Osteoblast (primary cell): ENCODE results near the gene MKLN1. TPM values are rescaled to one million over a fixed set of nuclear protein-coding genes. Genes with fewer than 3 reads are reported as not detected.
"Not testable (repeated sequence)": the region's sequence is repeated elsewhere in the genome, so short reads cannot be mapped to it uniquely, and the experiment has no call there.

Source experiments
- DNase-seq: peaks from one replicate; pipeline ENCODE4 v3.0.0; 2011; ENCODE audit warnings: low spot score, mixed read lengths; ENCODE audit not compliant: insufficient read length; ENCODE audit errors: missing footprints
- H2AFZ ChIP-seq: 2 replicates; pipeline ENCODE4 v1.6.0; 2011; ENCODE audit warnings: mild to moderate bottlenecking, low read length
- H3K27ac ChIP-seq: 2 replicates; pipeline ENCODE4 v1.5.1; 2011; ENCODE audit warnings: mild to moderate bottlenecking, low read depth, low read length, moderate library complexity
- H3K27me3 ChIP-seq: 2 replicates; pipeline ENCODE4 v1.6.0; 2012; ENCODE audit warnings: mild to moderate bottlenecking, control low read depth, inconsistent platforms, low read length, moderate library complexity; ENCODE audit not compliant: insufficient read depth
- H3K36me3 ChIP-seq: 2 replicates; pipeline ENCODE4 v1.5.1; 2011; ENCODE audit warnings: mild to moderate bottlenecking, low read length, control low read depth, moderate library complexity; ENCODE audit not compliant: insufficient read depth
- H3K4me1 ChIP-seq: 2 replicates; pipeline ENCODE4 v1.5.1; 2011; ENCODE audit warnings: mild to moderate bottlenecking, low read length, control low read depth, moderate library complexity; ENCODE audit not compliant: insufficient read depth
- H3K4me2 ChIP-seq: 2 replicates; pipeline ENCODE4 v1.6.0; 2011; ENCODE audit warnings: mild to moderate bottlenecking, low read length; ENCODE audit not compliant: insufficient read depth
- H3K4me3 ChIP-seq: fragments of 200-600 bp; sonication (generic); 3 replicates; pipeline ENCODE4 v1.5.1; 2012; ENCODE audit warnings: mild to moderate bottlenecking, low read length, inconsistent platforms; ENCODE audit not compliant: insufficient read depth
- H3K79me2 ChIP-seq: 2 replicates; pipeline ENCODE4 v1.6.0; 2012; ENCODE audit warnings: mild to moderate bottlenecking, low read length, control low read depth, inconsistent platforms; ENCODE audit not compliant: insufficient read depth
- H3K9me3 ChIP-seq: 2 replicates; pipeline ENCODE4 v1.5.1; 2011; ENCODE audit warnings: low read depth, low read length, control low read depth
- H4K20me1 ChIP-seq: 2 replicates; pipeline ENCODE4 v1.6.0; 2012; ENCODE audit warnings: mild to moderate bottlenecking, low read length, control low read depth; ENCODE audit not compliant: insufficient read depth
- total RNA-seq: library from RNA; depleted of rRNA; stranded (reverse); fragments of >200 nt; gene quantifications from 2 replicates; pipeline ENCODE4 v1.2.3, GENCODE V29; 2012
- TF ChIP-seq, protein P1 (sequence below): IDR thresholded peaks from 2 replicates; pipeline ENCODE4 v1.5.1; 2011; ENCODE audit warnings: mild to moderate bottlenecking, low read depth, low read length, moderate library complexity; ENCODE audit errors: extremely low read depth

Gene MKLN1
- total RNA-seq, 1 donor, result 52.8 TPM

DNA sequence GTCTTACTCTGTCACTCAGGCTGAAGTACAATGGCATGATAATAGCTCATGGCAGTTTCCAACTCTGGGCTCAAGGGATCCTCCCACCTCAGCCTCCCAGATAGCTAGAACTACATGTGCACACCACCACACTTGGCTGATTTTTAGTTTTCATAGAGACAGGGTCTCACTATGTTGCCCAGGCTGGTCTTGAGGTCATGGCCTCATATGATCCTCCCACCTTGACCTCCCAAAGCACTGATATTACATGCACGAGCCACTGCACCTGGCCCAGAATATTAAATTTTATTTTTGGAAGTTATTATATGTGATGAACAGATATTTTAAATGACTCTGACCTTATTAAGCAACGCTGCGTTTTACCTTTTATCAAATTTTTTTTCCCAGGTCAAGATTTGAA, 134.4 kb downstream of the MKLN1 start:
- TF ChIP-seq, protein P1, sequence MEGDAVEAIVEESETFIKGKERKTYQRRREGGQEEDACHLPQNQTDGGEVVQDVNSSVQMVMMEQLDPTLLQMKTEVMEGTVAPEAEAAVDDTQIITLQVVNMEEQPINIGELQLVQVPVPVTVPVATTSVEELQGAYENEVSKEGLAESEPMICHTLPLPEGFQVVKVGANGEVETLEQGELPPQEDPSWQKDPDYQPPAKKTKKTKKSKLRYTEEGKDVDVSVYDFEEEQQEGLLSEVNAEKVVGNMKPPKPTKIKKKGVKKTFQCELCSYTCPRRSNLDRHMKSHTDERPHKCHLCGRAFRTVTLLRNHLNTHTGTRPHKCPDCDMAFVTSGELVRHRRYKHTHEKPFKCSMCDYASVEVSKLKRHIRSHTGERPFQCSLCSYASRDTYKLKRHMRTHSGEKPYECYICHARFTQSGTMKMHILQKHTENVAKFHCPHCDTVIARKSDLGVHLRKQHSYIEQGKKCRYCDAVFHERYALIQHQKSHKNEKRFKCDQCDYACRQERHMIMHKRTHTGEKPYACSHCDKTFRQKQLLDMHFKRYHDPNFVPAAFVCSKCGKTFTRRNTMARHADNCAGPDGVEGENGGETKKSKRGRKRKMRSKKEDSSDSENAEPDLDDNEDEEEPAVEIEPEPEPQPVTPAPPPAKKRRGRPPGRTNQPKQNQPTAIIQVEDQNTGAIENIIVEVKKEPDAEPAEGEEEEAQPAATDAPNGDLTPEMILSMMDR, result no peak
- Histone ChIP-seq H3K4me3 (no peak overlapping the region), H3K27ac (no peak overlapping the region), H3K79me2 (no peaks in the 10 kb centered on the region), H4K20me1 (no peaks in the 10 kb centered on the region), H3K9me3 (no peaks in the 10 kb centered on the region), H2AFZ (no peak overlapping the region), H3K36me3 (peaks cover 17% of the 10 kb centered on the region), H3K27me3 (no peaks in the 10 kb centered on the region), H3K4me1 (no peaks in the 10 kb centered on the region), H3K4me2 (no peak overlapping the region)
- DNase-seq, result no peak

DNA sequence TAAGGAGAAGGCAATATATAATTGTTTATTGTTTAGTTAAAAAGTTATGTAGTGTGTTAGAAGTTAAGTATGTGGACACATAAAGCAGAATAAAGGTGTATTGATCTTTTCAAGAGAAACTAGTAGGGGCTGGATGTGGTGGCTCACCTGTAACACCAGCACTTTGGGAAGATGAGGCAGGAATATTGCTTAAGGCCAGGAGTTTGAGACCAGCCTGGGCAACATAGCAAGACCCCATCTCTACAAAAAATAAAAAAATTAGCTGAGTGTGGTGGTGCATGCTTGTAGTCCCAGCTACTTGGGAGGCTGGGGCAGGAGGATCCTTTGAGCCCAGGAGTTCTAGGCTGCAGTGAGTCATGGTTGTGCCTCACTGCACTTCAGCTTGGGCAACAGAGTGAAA, 135.0 kb downstream of the MKLN1 start:
- not testable (repeated sequence) for H3K27ac ChIP-seq, H3K4me2 ChIP-seq, DNase-seq, H3K9me3 ChIP-seq, H4K20me1 ChIP-seq, H3K79me2 ChIP-seq, H3K4me3 ChIP-seq, H2AFZ ChIP-seq, H3K4me1 ChIP-seq, H3K27me3 ChIP-seq
- H3K36me3 ChIP-seq, result peaks cover 17% of the 10 kb centered on the region

DNA sequence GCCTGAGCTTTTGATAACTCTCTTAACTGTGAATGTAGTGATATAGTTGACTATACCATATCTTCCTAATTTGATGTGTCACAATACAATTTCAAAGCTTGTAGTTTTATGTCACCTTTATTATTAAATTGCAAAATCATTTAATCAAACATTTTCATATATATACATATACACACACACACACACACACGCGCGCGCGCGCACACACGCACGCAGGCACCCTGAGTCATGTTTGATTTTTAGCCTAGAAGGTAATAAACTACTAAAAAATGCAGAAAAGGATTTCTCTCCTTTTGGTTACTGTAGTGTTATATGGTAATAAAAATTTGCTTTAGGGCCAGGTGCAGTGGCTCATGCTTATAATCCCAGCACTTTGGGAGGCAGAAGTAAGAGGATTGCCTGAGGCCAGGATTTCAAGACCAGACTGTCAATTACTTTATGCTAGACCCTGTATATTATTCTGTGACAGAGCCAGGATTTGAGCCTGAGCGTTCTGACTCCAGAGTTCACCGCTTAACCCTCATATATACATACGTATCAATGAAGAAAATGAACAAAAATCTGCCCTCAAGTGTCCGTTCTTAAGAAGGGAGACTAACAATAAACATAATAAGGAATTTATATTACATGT, 139.2 kb downstream of the MKLN1 start:
- no peak for DNase-seq
- H3K4me1 ChIP-seq, result no peaks in the 10 kb centered on the region
- H3K27ac ChIP-seq, result no peak overlapping the region
- TF ChIP-seq, protein P1, result no peak
- no peaks in the 10 kb centered on the region for H3K9me3 ChIP-seq
- H3K4me2 ChIP-seq, result no peak overlapping the region
- H3K27me3 ChIP-seq, result no peaks in the 10 kb centered on the region
- H3K4me3 ChIP-seq, result no peak overlapping the region
- H3K79me2 ChIP-seq, result no peaks in the 10 kb centered on the region
- H4K20me1 ChIP-seq, result no peaks in the 10 kb centered on the region
- H2AFZ ChIP-seq, result no peak overlapping the region
- H3K36me3 ChIP-seq, result peaks cover 31% of the 10 kb centered on the region

- TF ChIP-seq, protein P1, result no peak
- H2AFZ ChIP-seq, result no peak overlapping the region
- H3K79me2 ChIP-seq, result no peaks in the 10 kb centered on the region
- H3K36me3 ChIP-seq, result peaks cover 31% of the 10 kb centered on the region
- H3K4me3 ChIP-seq, result no peak overlapping the region
- H3K27ac ChIP-seq, result no peak overlapping the region
- H3K4me1 ChIP-seq, result no peaks in the 10 kb centered on the region
- no peak for DNase-seq
- H3K9me3 ChIP-seq, result no peaks in the 10 kb centered on the region
- no peak overlapping the region for H3K4me2 ChIP-seq
- H3K27me3 ChIP-seq, result no peaks in the 10 kb centered on the region
- H4K20me1 ChIP-seq, result no peaks in the 10 kb centered on the region
Measured at GRCh38 chr7:131467788-131468187, 140.1 kb downstream of the MKLN1 start.
